MG63 (cell line): Measurements from ENCODE around the gene LSS. TPM values are rescaled to one million over a fixed set of nuclear protein-coding genes. Genes with fewer than 3 reads are reported as not detected.
A peak's percentile ranks its signal among the peaks of the same experiment; 100 is the strongest.

ENCODE experiments used
- DNase-seq: peaks from one replicate; pipeline ENCODE4 v3.0.0-alpha.2; 2020
- H3K27me3 ChIP-seq: fragments of 250-450 bp; sonication (Bioruptor Pico); 2 replicates; pipeline ENCODE4 v1.5.1; 2020; ENCODE audit warnings: mild to moderate bottlenecking, moderate library complexity
- H3K36me3 ChIP-seq: fragments of 250-450 bp; sonication (Bioruptor Pico); 2 replicates; pipeline ENCODE4 v1.5.1; 2020; ENCODE audit warnings: mild to moderate bottlenecking, moderate library complexity
- H3K4me3 ChIP-seq: fragments of 250-450 bp; sonication (Bioruptor Pico); 2 replicates; pipeline ENCODE4 v1.5.1; 2020; ENCODE audit warnings: mild to moderate bottlenecking, moderate library complexity
- H3K9me3 ChIP-seq: fragments of 250-450 bp; sonication (Bioruptor Pico); 2 replicates; pipeline ENCODE4 v1.5.1; 2020; ENCODE audit warnings: mild to moderate bottlenecking, moderate library complexity
- total RNA-seq: library from RNA; depleted of rRNA; stranded (reverse); fragments of >200 nt; shearing (Covaris generic); gene quantifications from 2 replicates; pipeline ENCODE4 v1.2.3, GENCODE V29; 2014; ENCODE audit warnings: low replicate concordance; rRNA removed

The LSS gene
- 46.6 and 66.7 TPM in 2 replicates for total RNA-seq

GRCh38 chr21:46228345-46229051, at the start of gene LSS:
LSS (minus strand) TSS chr21:46228774; CDS start chr21:46228745, 29 bp downstream.
- H3K27me3 ChIP-seq, result no peaks in the 10 kb centered on the region

GRCh38 chr21:46274797-46275390, 46.3 kb upstream of the LSS start:
- Histone ChIP-seq H3K36me3 (peaks cover 93% of the 10 kb centered on the region), H3K27me3 (no peaks in the 10 kb centered on the region), H3K4me3 (no peak overlapping the region), H3K9me3 (no peaks in the 10 kb centered on the region)
- no peak for DNase-seq

More at GRCh38 chr21:46228345-46229051, at the start of gene LSS:
- Histone ChIP-seq H3K9me3 (no peaks in the 10 kb centered on the region; the same call in 1 of the 2 replicates), H3K36me3 (peaks cover 47% of the 10 kb centered on the region), H3K4me3 (peak within 1 kb of the TSS; percentile 97)
- DNase-seq, result peak; percentile 100

- Histone ChIP-seq H3K36me3 (peaks cover 96% of the 10 kb centered on the region), H3K4me3 (no peak overlapping the region), H3K27me3 (no peaks in the 10 kb centered on the region), H3K9me3 (no peaks in the 10 kb centered on the region)
- no peak for DNase-seq
Measured at GRCh38 chr21:46273341-46273740, 44.8 kb upstream of the LSS start.

- Histone ChIP-seq H3K36me3 (peaks cover 92% of the 10 kb centered on the region), H3K27me3 (no peaks in the 10 kb centered on the region), H3K4me3 (no peak overlapping the region), H3K9me3 (no peaks in the 10 kb centered on the region)
- no peak for DNase-seq
Measured at GRCh38 chr21:46269466-46269865, 40.9 kb upstream of the LSS start.

DNA sequence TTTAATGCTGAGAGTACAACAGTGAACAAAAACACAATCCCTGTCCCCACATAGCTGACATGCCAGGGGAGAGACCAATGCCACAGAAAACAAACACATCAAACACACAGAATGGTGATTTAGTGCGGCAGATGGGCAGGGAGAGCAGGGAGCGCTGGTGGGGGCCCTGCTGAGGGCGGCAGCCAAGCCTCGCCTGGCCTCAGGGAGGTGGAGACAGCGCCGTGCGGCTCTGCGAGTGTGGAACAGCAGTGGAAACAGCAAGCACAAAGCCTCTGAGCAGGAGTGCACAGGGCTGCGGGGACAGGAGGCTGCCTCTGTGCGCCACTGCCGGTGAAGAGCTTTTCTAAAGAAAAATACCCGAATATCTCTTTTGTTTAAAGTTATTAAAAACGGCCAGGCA, 39.8 kb upstream of the LSS start:
- DNase-seq, result no peak
- H3K36me3 ChIP-seq, result peaks cover 91% of the 10 kb centered on the region
- H3K27me3 ChIP-seq, result no peaks in the 10 kb centered on the region
- H3K9me3 ChIP-seq, result no peaks in the 10 kb centered on the region
- no peak overlapping the region for H3K4me3 ChIP-seq

DNA sequence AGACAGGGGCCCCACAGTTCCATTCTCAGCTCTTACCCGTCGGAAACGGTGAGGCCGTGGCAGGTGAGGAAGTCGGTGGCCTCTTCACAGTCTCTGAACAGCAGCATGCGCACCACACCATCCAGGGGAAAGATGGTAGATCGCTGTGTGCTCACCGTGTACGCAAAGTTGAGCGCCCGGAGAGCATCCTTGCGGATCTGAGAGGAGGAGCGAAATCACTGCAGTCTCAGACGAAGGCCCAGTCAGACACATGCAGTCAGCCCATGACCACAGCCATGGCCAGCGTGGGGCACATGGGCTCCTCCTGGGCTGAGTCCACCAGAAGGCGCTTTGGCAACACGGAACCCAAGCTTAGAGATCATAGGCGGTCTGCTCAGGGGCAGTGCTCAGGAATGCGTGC, 38.4 kb upstream of the LSS start:
- Histone ChIP-seq H3K27me3 (no peaks in the 10 kb centered on the region), H3K36me3 (peaks cover 86% of the 10 kb centered on the region), H3K4me3 (no peak overlapping the region), H3K9me3 (no peaks in the 10 kb centered on the region)
- DNase-seq, result no peak

GRCh38 chr21:46265736-46266525, 37.4 kb upstream of the LSS start:
- DNase-seq, result no peak
- H3K36me3 ChIP-seq, result peaks cover 88% of the 10 kb centered on the region
- H3K9me3 ChIP-seq, result no peaks in the 10 kb centered on the region
- H3K27me3 ChIP-seq, result no peaks in the 10 kb centered on the region
- H3K4me3 ChIP-seq, result no peak overlapping the region

- no peaks in the 10 kb centered on the region for H3K27me3 ChIP-seq
- no peak overlapping the region for H3K4me3 ChIP-seq
- H3K36me3 ChIP-seq, result peaks cover 86% of the 10 kb centered on the region
- no peaks in the 10 kb centered on the region for H3K9me3 ChIP-seq
- DNase-seq, result no peak
Measured at GRCh38 chr21:46264690-46265144, 36.1 kb upstream of the LSS start.

DNA sequence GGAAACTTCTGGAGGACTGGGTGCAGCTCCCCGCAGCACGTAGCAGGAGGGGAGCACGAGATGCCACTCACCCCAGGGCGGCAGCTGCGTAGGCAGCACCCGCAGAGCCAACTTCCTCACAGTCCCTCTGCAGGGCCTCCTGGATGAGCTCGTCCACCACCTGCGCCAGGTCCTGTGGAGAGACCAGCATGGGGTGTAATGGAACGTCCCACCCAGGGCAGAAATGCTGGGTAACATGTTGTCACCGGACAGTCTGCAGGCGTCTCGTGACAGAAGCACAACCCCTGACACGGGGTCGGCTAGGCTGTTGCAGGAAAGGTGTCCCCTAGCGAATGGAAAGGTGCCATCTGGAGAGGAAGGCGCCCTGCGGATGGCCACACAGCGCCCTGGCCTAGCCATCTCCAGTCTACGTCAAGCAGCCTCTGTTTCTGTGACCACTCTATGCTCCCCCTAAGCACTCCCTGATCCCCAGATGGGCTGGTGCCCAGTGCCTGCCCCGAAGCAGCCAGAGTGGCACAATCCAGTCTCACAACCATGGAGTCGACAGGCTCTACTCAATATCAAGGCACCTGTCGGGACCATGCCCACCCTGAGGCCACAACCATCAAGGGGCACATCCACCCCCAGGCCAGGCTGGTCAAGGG, 35.6 kb upstream of the LSS start:
- no peak for DNase-seq
- Histone ChIP-seq H3K36me3 (peaks cover 85% of the 10 kb centered on the region), H3K4me3 (no peak overlapping the region), H3K27me3 (no peaks in the 10 kb centered on the region), H3K9me3 (no peaks in the 10 kb centered on the region)

GRCh38 chr21:46256501-46256994, 28.0 kb upstream of the LSS start:
- Histone ChIP-seq H3K27me3 (no peaks in the 10 kb centered on the region), H3K9me3 (no peaks in the 10 kb centered on the region; the same call in 1 of the 2 replicates), H3K36me3 (peaks cover 90% of the 10 kb centered on the region), H3K4me3 (no peak overlapping the region)
- no peak for DNase-seq

GRCh38 chr21:46255758-46256337, 27.3 kb upstream of the LSS start:
- no peak overlapping the region for H3K4me3 ChIP-seq
- no peak for DNase-seq
- no peaks in the 10 kb centered on the region for H3K27me3 ChIP-seq
- peaks cover 90% of the 10 kb centered on the region for H3K36me3 ChIP-seq
- H3K9me3 ChIP-seq, result no peaks in the 10 kb centered on the region; the same call in 1 of the 2 replicates

GRCh38 chr21:46255166-46255565, 26.6 kb upstream of the LSS start:
- peaks cover 90% of the 10 kb centered on the region for H3K36me3 ChIP-seq
- no peak overlapping the region for H3K4me3 ChIP-seq
- no peak for DNase-seq
- H3K27me3 ChIP-seq, result no peaks in the 10 kb centered on the region
- no peaks in the 10 kb centered on the region; the same call in 1 of the 2 replicates for H3K9me3 ChIP-seq

DNA sequence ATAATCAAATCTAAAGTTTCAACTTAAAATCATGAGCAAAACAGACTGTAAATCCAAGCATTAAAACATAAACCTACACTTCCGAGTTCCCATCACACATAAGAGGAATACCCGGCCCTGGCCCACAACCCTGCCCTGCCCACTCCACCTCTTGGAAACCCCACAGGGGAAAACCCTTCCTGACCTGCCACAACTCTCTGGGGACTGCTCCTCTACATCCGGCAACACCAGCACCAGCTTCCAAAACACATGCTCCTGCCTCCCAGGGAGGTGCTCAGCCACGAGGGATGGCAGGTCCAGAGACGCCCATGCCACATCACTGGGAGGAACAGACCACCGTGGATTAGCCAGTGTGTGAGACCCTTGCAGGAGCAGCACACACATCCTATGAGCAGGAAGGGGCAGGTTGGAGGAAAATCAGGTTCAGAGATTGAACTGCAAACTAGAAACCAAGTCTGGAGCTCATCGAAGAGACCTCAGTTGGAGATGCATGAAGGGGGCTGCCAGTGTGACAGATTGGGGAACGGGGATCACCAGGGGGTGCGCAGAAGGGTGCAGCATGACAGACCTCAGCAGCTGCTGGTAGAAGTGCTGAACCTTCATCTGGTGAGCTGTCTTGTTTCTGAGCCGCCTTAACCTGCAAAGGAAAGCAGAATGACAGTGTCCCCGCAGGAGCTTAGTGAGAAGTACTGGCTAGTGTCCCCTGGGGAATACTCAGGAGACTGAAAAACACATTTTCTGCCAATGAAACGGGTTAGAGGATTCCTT, 25.8 kb upstream of the LSS start:
- H3K4me3 ChIP-seq, result no peak overlapping the region
- H3K9me3 ChIP-seq, result no peaks in the 10 kb centered on the region; the same call in 1 of the 2 replicates
- DNase-seq, result no peak
- H3K36me3 ChIP-seq, result peaks cover 93% of the 10 kb centered on the region
- H3K27me3 ChIP-seq, result no peaks in the 10 kb centered on the region

DNA sequence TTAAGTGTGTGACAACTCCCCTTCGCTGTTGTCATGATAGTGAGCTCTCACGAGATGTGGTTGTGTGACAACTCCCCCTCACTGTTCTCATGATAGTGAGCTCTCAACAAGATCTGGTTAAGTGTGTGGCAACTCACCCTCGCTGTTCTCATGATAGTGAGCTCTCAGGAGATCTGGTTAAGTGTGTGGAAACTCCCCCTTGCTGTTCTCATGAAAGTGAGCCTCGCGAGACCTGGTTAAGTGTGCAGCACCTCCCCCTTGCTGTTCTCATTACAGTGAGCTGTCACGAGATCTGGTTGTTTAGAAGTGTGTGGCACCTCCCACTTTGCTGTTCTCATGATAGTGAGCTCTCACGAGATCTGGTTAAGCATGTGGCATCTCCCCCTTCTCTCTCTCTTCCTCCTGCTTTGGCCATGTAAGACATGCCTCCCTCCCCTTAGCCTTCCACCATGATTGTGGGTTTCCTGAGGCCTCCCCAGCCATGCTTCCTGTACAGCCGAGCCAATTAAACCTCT, 25.1 kb upstream of the LSS start:
- H3K9me3 ChIP-seq, result no peaks in the 10 kb centered on the region; the same call in 1 of the 2 replicates
- no peak for DNase-seq
- H3K27me3 ChIP-seq, result no peaks in the 10 kb centered on the region
- H3K36me3 ChIP-seq, result peaks cover 93% of the 10 kb centered on the region
- H3K4me3 ChIP-seq, result no peak overlapping the region

- Histone ChIP-seq H3K36me3 (peaks cover 93% of the 10 kb centered on the region), H3K27me3 (no peaks in the 10 kb centered on the region), H3K4me3 (no peak overlapping the region), H3K9me3 (no peaks in the 10 kb centered on the region; the same call in 1 of the 2 replicates)
- DNase-seq, result no peak
Measured at GRCh38 chr21:46252840-46253239, 24.3 kb upstream of the LSS start.
